Erythroblast (primary cell): Measurements from ENCODE around the gene OLFM2.

ENCODE experiments used
- GATA1 ChIP-seq: IDR thresholded peaks from 2 replicates; pipeline ENCODE4 v1.6.1; 2011; ENCODE audit warnings: low read depth, mild to moderate bottlenecking, control low read depth, low read length, moderate library complexity
- POLR2A ChIP-seq: IDR thresholded peaks from 2 replicates; pipeline ENCODE4 v1.6.1; 2011; ENCODE audit warnings: mild to moderate bottlenecking, low read length

DNA sequence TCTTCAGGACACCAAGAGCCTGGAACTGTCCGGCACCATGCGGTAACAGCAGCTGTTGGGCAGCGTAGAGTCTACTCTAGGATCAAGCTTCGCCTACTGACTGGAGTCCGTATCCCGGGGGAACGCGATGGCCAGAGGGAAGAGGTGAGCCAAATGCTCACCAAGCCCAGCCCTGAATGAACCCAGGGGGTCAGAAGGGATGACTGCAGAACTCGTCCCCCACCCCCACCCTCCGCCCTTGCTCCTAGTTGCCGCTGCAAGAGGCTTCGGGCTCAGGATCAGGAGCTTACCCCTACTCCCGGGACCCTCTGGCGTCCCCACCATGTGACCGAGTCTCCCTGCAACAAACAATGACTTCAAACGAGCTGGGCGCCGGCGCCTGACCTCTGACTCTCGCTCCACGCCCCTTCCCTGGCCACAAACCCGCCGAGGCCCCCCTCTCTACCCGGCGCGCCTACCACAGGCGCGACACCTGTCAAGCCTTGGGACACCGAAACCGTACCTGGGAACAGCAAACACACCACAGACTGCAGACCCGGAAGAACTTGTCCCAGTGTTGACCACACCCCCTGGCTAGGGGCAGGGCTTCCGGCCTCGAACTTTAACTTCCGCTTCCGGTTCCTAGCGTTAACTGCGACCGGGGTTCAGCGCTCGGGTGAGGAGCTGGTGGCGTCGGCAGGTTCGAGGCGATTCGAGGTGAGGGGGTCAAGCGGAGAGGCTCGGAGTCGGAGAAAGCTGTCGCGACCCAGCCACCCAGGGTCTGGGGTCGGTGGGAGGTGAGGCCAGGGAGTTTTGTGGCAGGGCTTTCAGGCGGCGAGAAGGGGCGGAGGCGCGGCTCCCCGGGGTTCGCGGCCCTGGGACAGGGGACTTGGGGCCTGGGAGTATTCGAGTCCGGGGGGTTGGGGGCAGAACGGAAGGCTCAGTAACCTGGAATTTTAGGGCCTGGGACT, 108.8 kb downstream of the OLFM2 start, which contains the start of gene UBL5:
- TF ChIP-seq POLR2A (peak; percentile 90), GATA1 (no peak)
